NT2/D1 (cell line): ENCODE data around the gene TUBA1C.

ENCODE experiments used
- SUZ12 ChIP-seq: IDR thresholded peaks from 2 replicates; pipeline ENCODE4 v1.6.1; 2011; ENCODE audit not compliant: insufficient read length, insufficient read depth; ENCODE audit errors: extremely low read depth
- YY1 ChIP-seq: IDR thresholded peaks from 2 replicates; pipeline ENCODE4 v1.6.1; 2011; ENCODE audit not compliant: insufficient read length, insufficient read depth
- ZNF274 ChIP-seq: IDR thresholded peaks from 2 replicates; pipeline ENCODE4 v1.6.1; 2011; ENCODE audit warnings: mild to moderate bottlenecking, low read depth, low read length

GRCh38 chr12:49228653-49229052, 36.2 kb upstream of the TUBA1C start:
- TF ChIP-seq YY1 (no peak), ZNF274 (no peak), SUZ12 (no peak)
